GM18951 (cell line): ENCODE measurements around the gene CPLANE2.
A peak's percentile ranks its signal among the peaks of the same experiment; 100 is the strongest.

Source experiments
- POLR2A ChIP-seq: IDR thresholded peaks from 4 replicates; pipeline ENCODE4 v1.6.1; 2011; ENCODE audit warnings: mild to moderate bottlenecking; ENCODE audit not compliant: insufficient read length, insufficient read depth; ENCODE audit errors: extremely low read depth
- in situ Hi-C: fragments of 300-500 bp; cut with MboI; formaldehyde crosslinking; loops from one replicate; pipeline ENCODE4 v1.12.0; 2022; ENCODE audit warnings: low sequenced_read_pairs, mixed read lengths, inconsistent platforms; ENCODE audit not compliant: unreplicated experiment

CPLANE2 gene

GRCh38 chr1:16245476-16246196 is 8.7 kb upstream of the CPLANE2 start:
- TF ChIP-seq POLR2A = no peak
- in situ Hi-C loops = no loop called here

GRCh38 chr1:16244650-16245285 is 7.8 kb upstream of the CPLANE2 start:
- TF ChIP-seq POLR2A = no peak
- in situ Hi-C loops = no loop called here

GRCh38 chr1:16243936-16244649 is 7.1 kb upstream of the CPLANE2 start:
- in situ Hi-C loops = no loop called here
- peak; percentile 17 for TF ChIP-seq POLR2A

- no peak for TF ChIP-seq POLR2A
- in situ Hi-C loops = no loop called here
These were observed 6.2 kb upstream of the CPLANE2 start for GRCh38 chr1:16243215-16243610.

GRCh38 chr1:16242556-16243214 is 5.7 kb upstream of the CPLANE2 start:
- in situ Hi-C loops = no loop called here
- TF ChIP-seq POLR2A = no peak

- in situ Hi-C loops = no loop called here
- TF ChIP-seq POLR2A = no peak
These were observed 4.3 kb upstream of the CPLANE2 start for GRCh38 chr1:16241221-16241708.

GRCh38 chr1:16239972-16240491 is 3.0 kb upstream of the CPLANE2 start:
- in situ Hi-C loops = no loop called here

GRCh38 chr1:16237343-16237830 is 404 bp upstream of the CPLANE2 start:
- TF ChIP-seq POLR2A = no peak
- in situ Hi-C loops = no loop called here

More at GRCh38 chr1:16239972-16240491, 3.0 kb upstream of the CPLANE2 start:
- TF ChIP-seq POLR2A = no peak

GRCh38 chr1:16235944-16236510 is 956 bp downstream of the CPLANE2 start:
- TF ChIP-seq POLR2A = no peak
- in situ Hi-C loops = no loop called here

GRCh38 chr1:16235347-16235746 is 1.6 kb downstream of the CPLANE2 start:
- TF ChIP-seq POLR2A = no peak
- in situ Hi-C loops = no loop called here

GRCh38 chr1:16233431-16233830 is 3.6 kb downstream of the CPLANE2 start:
- in situ Hi-C loops = no loop called here

GRCh38 chr1:16232316-16232710 is 4.7 kb downstream of the CPLANE2 start:
- in situ Hi-C loops = no loop called here

More at GRCh38 chr1:16233431-16233830, 3.6 kb downstream of the CPLANE2 start:
- no peak for TF ChIP-seq POLR2A

More at GRCh38 chr1:16232316-16232710, 4.7 kb downstream of the CPLANE2 start:
- TF ChIP-seq POLR2A = no peak
